Suppressor macrophage treated with lipopolysaccharide for 1 hour (primary cell): ENCODE measurements around the gene CRKL.

ENCODE experiments used
- DNase-seq, 3 donors: peaks; one replicate each; pipeline ENCODE4 v3.0.0-alpha.2; 2020 to 2022

CRKL gene

DNA sequence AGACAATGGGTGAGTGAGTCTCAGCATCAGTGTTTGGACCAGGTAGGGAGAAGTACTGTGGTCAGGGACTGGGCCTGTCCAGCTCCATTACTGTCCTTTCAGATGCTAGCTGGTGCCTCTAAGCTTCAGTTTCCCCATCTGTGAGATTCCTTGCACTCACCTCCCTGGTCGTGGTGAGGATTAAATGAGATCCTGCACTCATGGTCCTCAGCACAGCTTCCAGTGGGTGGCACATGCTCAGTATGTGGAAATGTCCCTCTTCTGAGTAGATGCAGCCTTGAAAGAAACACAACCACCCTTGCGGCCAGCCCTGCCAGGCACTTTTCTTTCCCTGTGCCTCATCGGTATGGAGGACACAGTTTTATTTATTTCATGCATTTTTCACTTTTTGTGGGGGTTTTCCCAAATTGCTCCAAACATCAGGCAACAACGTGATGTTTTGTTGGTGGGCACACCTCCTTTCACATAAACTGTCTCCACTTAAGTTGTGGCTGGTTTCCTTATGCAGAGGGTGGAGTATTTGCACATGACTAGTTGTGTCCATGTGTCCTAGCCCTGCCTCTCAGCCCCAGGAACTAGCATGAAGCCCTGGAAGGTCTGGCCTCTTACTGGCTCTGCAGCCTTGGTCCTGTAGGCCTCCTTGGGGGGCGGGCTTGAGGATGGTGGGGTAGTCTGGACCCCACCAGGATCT, 66.0 kb downstream of the CRKL start:
- no peak for DNase-seq

DNA sequence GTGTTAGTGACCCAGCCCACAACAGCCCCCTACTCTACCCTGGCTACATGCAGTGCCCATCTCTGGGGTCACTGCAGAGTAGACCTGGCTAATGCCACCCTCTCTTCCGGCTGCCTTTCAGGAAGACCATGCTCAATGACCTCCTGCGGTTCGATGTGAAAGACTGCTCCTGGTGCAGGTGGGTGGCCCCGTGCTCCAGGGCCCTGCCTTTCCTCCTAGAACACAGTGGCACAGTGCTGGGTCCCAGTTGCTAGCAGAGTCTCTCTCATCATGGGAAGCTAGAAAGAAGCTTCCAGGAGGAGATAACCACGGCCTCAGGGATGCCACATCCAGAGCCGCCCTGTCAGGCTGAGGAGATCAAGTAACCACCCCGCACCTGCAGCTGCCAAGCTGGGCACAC, 68.5 kb downstream of the CRKL start:
- no peak for DNase-seq

DNA sequence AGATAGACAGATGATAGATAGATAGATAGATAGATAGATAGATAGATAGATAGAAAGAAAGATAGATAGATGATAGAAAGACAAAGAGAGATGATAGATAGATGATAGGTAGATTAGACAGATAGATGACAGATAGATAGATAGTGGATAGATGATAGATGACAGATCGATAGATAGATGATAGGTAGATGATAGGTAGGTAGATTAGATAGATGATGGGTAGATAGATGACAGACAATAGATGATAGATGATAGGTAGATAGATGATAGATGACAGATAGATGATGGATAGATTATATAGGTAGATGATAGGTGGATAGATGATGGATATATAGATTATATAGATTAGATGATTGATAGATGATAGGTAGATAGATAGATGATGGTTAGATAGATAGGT, 69.2 kb downstream of the CRKL start:
- no peak for DNase-seq

DNA sequence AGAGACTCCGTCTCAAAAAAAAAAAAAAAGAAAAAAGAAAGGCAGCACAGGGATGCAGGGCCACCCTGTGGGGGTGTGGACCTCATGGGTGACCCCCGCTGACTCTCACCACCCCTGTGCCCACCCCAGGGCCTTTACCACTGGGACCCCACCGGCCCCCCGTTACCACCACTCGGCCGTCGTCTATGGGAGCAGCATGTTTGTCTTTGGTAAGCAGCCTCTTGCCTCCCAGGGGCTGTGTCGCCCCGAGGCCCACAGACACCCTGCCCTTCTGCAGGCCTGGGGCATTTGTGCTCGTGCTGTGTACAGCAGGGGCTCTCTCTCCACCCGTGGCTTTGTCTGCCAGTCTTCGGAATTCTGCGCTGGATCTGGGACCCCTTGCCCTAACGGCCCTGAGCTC, 70.2 kb downstream of the CRKL start:
- no peak for DNase-seq

DNA sequence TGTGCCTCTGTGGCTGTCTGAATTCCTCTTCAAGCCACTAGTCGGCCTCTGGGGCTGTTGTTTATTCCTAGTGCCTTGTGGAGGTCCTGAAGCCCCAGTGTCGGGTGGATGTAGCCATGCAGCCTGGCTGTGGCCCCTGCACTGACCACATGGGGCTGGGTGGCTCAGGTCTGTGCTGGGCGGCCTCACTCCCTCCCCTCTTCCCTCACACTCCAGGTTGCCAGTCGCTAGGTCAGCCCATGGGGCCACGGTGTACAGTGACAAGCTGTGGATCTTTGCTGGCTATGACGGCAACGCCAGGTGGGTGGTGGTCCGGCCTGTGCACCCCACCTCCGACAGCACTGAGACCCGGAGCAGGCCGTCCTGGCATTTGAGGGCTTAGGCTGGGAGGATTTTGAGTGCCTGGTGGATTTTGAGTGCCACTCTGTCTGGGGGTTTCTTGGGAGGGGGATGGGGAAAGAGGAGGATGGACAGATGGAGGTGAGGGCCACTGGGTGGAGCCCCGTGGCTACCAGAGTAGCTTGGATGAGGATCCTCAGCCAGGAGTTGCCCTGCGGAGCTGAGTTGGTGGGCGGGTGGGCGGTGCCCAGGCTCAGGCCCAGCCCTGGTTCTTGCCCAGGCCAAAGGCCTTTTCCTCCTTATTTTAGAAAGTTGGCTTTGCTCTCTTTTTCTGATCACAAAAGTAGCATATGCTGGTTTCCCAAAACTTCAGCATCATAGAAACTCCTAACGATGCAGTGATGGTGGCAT, 71.5 kb downstream of the CRKL start:
- no peak for DNase-seq

DNA sequence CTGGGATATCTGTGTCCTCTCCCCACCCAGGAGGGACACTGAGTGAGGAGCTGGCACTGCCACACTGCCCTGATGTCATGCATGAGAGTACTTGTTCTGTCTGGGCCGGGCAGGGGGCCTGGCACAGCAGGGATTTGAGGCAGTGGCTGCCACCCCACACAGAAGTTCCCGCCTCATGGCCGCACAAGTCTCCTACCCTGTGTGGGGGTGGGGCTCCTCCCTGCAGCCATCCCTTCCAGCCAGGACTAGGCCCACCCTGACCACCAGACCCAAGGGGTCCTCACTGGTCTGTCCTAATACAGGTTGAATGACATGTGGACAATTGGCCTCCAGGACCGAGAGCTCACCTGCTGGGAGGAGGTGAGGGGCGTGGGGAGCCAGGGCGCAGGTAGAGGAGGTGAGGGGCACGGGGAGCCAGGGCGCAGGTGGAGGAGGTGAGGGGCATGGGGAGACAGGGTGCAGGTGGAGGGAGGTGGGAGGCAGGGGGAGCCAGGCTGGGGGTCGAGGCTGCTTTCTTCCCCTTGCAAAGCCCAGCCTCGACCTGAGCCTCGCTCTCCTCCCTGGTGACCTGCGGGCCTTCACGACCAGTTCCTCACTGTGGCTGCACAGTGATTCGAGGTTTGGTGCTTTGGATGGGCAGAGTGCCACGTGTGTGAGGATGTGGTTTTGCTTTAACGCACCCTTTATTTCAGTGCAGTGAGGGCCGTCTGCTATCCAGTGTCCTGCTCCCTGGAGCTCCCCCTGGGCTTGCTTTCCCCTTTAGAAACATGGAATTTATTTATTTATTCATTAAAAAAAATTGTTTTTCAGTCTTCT, 72.3 kb downstream of the CRKL start:
- DNase-seq, result no peak

DNA sequence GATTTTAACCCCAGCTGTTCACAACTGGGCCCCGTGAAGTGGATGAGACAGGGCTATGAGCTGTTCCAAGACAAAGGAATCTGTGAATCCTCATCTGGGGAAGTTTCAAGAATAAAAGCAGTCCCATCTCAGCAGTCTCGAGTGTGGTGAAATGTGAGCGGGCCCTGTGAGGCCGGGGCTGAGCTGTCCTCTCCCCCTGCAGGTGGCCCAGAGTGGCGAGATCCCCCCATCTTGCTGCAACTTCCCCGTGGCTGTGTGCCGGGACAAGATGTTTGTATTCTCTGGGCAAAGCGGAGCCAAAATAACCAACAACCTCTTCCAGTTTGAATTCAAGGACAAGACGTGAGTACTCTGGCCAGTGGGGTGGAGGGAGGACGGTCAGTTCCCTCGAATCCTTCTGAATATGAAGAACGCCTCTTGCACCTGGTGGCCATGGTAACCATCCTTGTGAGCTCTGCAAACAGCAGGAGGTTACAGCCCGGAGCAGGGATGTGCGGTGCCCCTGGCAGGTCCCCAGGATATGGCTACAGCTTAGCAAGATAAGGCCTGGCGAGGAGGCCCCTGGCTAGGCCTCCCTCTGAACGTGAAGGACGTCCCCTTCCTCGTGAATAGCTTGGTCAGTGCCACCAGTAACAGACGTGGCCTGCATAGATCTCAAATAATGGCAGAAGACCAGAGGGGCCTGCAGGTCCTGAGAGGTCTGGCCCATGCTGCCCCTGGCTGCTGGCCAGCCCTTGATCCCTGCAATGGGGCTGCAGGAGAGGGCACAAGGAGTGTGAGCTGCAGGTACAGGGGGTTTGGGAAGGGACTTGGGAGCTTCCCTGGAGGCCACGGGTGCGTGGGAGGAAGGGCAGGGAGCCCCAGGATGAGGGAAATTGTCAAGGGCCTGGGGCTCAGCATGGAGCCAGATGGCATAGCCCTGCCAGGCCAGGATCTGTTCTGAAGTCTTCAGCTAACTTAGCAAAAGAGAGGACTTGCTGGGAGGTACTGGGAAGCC, 73.3 kb downstream of the CRKL start:
- no peak for DNase-seq

DNA sequence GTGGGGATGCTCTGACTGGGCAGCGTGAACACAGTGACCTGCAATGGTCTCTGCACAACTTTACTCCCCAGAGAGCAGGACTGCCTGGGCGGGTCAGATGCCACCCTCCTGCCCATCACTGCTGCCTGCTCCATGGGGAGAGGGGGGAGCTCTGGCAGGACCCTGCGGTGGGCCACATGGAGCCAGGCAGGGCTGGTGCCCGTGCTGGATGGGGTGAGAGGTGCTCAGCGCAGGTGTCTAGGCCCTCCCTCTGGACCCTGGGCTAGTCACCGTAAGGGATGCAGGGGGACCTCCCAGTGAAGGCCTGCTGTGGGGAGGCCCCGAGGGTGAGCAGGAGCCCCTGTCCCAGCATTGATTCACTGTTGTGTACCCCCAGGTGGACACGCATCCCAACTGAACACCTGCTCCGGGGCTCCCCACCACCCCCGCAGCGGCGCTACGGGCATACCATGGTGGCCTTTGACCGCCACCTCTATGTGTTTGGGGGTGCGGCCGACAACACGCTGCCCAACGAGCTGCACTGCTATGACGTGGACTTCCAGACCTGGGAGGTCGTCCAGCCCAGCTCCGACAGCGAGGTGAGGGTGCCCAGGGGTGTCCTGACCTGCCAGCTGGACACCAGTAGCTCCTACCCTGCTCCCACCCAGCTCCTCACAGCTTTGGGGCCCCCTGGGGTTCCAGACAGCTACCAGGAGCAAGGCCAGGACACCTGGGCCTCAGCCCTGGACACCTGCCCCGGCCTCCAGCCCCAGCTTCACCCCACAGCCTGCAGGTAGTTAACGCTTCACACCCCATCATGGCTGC, 74.2 kb downstream of the CRKL start:
- DNase-seq, result no peak

DNA sequence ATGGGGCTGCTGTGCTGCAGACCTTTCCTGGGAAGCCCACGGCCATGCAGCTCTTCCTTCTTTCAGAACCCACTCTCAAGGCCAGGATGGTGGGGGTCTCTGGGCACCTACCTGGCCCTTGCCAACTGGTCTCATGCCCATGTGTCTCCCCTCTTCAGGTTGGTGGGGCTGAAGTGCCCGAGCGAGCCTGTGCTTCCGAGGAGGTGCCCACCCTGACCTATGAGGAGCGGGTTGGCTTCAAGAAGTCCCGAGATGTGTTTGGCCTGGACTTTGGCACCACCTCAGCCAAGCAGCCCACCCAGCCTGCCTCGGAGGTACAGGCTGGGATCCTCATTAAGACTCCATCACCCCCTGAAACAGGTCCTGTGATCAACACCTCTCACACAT, 74.8 kb downstream of the CRKL start:
- DNase-seq, result no peak

DNA sequence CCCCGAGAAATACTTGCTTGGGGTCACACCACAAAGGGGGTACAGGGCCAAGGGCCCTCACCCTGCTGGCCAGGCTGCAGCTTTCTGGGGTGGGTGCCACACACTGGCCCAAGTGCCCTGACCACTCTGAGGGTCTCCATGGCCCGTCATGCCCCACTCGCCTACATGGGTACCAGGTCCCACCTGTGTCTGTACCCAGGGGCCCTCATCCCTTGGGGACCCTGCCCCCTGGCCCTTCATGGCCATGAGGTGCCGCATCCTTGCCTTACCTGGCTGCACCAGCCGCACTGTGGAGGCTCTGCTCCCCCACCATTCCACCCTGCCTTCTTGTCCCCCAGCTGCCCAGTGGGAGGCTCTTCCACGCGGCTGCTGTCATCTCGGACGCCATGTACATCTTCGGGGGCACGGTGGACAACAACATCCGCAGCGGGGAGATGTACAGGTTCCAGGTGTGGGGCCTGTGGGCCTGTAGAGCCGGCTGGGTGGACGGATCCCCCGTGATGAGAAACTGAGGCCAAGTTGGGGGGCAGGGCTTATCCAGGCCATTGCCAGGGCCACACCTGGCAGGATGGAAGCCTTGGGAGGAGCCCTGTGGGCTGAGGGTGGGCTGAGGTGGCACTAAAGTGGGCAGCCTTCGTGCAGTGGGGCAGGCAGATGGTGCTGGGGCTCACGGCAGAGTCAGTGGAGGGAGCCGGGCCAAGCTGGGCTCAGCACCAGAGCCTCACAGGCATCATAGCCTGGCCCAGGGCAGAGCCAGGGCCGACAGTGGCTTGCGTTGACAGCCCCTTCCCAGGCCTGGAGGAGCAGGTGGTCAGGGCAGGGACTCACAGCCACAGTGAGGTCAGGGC, 75.5 kb downstream of the CRKL start:
- DNase-seq, result no peak

DNA sequence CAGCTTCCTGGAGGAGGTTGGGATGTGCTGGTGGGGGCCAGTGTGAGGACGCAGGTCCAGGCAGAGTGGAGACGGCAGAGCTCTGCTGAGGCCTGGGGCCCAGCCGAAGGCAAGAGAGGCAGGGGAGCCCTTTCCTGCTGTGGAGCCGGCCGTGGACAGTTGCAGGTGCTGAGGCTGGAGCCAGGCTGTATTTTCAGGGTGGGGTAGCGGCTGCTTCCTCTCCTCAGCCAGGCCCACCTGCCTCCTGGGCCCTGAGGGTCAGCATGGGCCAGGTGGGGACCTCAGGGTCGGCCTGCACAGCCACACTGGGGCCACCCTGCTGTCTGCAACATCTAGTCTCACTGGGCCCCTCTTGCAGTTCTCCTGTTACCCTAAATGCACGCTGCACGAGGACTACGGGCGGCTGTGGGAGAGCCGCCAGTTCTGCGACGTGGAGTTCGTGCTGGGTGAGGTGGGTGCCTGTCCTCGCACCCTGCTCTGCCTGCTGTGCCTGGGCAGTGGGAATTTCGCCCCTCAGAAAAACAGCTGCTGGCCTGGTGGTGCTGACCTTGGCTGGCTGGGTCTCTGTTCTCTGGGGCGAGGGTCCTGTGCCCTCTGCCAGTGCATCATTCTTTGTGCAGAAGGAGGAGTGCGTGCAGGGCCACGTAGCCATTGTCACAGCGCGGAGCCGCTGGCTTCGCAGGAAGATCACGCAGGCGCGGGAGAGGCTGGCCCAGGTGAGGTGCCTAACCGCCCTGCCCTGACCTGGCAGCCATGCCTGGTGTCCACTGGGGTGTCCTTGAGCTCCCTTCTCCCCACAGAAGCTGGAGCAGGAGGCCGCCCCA, 76.3 kb downstream of the CRKL start:
- no peak for DNase-seq

DNA sequence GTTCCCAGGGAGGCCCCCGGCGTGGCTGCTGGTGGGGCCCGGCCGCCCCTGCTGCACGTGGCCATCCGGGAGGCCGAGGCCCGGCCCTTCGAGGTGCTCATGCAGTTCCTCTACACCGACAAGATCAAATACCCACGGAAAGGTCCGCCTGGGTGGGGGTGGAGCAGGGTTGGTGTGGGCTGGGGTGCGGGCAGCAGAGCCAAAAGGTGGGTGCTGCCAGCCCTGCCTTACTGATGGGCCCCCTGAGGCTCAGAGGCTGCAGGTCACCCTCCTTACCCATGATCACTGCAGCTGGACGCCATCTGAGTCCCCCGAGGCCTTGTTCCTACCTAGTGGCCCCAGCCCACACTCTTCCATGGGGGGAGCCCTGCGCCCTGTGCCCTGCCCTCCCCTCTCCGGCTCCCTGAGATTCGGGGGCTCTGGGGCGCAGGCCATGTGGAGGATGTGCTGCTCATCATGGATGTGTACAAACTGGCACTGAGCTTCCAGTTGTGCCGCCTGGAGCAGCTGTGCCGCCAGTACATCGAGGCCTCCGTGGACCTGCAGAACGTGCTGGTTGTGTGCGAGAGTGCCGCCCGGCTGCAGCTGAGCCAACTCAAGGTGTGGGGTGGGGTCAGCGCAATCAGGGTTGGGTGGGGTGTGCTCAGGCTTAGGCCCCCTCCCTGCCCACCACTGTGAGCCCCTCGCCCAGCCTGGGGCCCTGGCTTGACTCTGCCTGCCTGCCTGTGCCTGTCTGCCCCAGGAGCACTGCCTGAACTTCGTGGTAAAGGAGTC, 77.1 kb downstream of the CRKL start:
- no peak for DNase-seq

DNA sequence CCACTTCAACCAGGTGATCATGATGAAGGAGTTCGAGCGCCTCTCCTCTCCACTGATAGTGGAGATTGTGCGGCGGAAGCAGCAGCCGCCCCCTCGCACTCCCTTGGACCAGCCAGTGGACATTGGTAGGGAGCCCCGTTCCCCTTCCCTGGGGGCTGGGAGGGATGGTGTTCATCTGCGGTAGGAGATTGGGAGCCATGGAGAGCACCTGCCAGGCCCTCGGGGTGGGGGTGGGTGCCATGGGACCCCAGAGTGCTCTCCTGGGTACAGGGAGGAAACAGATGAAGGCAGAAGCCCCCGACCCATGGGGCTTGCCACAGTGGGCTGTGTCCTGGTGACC, 77.7 kb downstream of the CRKL start:
- no peak for DNase-seq

DNA sequence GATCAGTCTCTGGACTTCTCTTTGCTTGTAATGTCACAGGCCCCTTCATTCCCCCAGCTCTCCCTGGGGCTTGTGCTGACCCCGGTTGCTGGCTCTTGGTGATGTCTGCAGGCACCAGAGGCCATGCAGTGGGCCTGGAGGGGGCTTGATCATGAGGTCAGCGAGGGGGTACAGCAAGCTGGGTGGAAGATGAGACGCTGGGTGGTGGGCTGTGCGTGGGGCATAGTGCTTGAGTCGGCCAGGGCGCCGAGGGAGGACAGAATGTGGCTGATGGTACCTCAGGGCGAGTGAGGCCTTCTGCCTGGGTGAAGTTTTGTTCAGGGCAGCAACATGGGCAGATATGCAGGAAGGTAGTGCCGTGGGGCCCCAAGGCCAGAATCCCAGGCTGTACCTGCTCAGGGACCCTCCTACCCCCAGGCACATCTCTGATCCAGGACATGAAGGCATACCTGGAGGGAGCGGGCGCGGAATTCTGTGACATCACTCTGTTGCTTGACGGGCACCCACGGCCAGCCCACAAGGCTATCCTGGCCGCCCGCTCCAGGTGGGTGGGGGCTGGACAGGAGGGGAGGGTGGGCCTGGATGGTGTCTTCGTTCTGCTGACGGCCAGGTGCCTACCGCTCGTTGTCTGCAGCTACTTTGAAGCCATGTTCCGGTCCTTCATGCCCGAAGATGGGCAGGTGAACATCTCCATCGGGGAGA, 78.3 kb downstream of the CRKL start:
- DNase-seq, result no peak

DNA sequence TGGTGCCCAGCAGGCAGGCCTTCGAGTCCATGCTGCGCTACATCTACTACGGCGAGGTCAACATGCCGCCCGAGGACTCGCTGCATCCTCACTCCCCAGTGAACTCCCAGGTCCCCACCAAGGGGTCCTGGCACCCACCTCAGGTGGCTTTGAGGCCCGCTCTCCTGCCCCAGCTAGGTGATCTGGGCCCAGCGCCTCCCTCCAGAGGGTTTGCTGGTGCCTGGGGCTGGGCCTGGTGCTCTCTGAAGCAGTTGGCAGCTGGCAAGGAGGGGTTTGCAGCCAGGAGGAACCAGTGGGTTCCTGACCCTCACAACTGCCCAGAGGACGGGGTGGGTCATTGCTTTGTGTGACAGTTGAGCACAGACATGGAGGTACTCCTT, 78.8 kb downstream of the CRKL start:
- DNase-seq, result no peak

DNA sequence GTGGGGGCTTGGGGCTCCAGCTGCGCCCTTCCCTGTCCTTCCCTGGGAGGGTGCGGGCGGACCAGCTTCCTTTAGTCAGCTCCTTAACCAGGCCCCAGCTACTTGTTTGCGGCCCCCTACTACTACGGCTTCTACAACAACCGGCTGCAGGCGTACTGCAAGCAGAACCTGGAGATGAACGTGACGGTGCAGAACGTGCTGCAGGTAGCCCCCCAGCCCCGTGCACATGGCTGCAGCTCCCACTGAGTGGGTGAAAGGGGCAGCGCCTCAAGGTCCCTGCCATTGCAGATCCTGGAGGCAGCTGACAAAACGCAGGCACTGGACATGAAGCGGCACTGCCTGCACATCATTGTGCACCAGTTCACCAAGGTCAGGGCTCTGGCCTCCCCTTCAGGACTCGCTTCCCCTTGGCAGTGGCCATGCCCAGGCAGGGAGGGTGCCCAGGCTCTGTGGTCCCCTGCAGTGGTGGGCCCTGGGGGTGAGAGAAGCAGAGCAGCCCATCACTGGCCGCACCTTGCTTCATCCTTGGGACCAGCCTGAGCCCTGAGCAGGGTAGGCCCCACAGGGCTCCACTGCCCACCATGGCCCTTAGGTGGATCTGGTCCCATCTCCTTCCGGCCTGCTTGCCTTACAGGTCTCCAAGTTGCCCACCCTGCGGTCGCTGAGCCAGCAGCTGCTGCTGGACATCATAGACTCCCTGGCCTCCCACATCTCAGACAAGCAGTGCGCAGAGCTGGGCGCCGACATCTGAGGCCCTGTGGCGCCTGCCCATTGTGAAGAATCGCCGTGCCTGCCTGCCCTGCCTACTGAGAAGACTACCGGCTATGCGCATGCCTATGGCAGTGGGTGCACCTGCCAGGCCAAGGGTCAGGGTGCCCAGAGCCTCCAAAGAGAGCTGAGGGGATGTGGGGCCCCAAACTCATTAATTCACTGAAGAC, 79.7 kb downstream of the CRKL start:
- no peak for DNase-seq

DNA sequence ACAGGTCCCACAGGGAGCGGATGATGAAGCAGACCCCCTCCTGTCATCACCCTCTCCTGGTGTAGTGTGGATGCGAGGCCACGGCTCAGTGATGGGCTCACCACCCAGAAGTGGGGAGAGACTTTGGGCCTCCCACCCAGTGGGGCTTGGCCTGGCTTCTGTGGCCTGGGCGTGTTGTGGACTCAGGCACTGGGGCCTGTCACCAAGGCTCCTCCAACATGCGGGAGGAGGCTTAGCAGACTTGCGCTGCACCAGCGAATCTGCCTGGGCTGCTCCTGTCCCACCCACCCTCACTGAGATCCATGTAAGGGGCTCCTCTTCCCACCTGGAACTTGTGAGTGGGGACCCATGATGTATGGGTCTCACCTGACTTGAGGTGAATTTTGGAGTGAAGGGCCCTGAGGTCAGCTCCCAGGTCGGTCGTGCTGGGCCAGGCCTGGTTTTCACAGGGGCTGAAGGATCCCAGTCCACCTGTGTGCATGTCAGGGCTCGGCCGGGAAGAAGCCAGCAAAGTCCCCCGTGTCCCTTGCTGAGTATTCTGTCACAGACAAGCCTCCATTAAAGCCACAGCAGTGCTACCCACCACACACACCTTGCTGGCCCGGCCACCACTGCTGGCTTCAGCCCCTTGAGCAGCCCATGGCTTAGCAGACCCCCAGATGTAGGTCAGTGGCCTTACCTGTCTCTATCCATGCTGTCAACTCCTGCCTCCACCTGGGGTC, 80.5 kb downstream of the CRKL start:
- no peak for DNase-seq
